Heart right ventricle (tissue), 16 donors: ENCODE data around the gene SELENON. TPM values are rescaled to one million over a fixed set of nuclear protein-coding genes. Genes with fewer than 3 reads are reported as not detected.
A peak's percentile ranks its signal among the peaks of the same experiment; 100 is the strongest.

Experiments used
- ATAC-seq, 8 donors: fragments of 200-7000 bp; cut with Tn5 transposase; one replicate each; pipeline ENCODE4 v1.9.1; 2020; ENCODE audit warnings: mild to moderate bottlenecking in 8 of 8, moderate library complexity in 8 of 8, moderate number of reproducible peaks in 1 of 8
- DNase-seq, 2 donors: peaks; one replicate each; pipeline ENCODE4 v3.0.0-alpha.2; 2020
- H3K27ac ChIP-seq, 10 donors: fragments of 200-600 bp; sonication (generic) in 2 of 10; one replicate each; pipeline versions ENCODE4 v1.5.0 to v1.8.0; 2020 to 2022; ENCODE audit warnings: mild to moderate bottlenecking in 3 of 10
- H3K27me3 ChIP-seq, 7 donors: fragments of 200-600 bp; one replicate each; pipeline ENCODE4 v1.8.0; 2021 to 2022; ENCODE audit warnings: mild to moderate bottlenecking in 2 of 7
- H3K36me3 ChIP-seq, 9 donors: fragments of 200-600 bp; sonication (generic) in 1 of 9; one replicate each; pipeline versions ENCODE4 v1.5.0 to v1.8.0; 2020 to 2022; ENCODE audit warnings: mild to moderate bottlenecking in 2 of 9
- H3K4me1 ChIP-seq, 9 donors: fragments of 200-600 bp; sonication (generic) in 1 of 9; one replicate each; pipeline versions ENCODE4 v1.5.0 to v1.8.0; 2020 to 2022; ENCODE audit warnings: mild to moderate bottlenecking in 4 of 9
- H3K4me3 ChIP-seq, 10 donors: fragments of 200-600 bp; sonication (generic) in 2 of 10; one replicate each; pipeline versions ENCODE4 v1.5.0 to v1.8.0; 2020 to 2022; ENCODE audit warnings: mild to moderate bottlenecking in 7 of 10, moderate library complexity in 2 of 10
- H3K9me3 ChIP-seq, 11 donors: fragments of 200-600 bp in 10 of 11; sonication (generic) in 2 of 11; one replicate each; pipeline versions ENCODE4 v1.5.0 to v1.8.0; 2013 to 2022; ENCODE audit warnings: mild to moderate bottlenecking in 2 of 11, control low read depth in 1 of 11, moderate library complexity in 1 of 11
- CTCF ChIP-seq, 9 donors: fragments of 200-600 bp; sonication (generic) in 2 of 9; IDR thresholded peaks; one replicate each; pipeline versions ENCODE4 v1.5.0 to v1.8.0; 2021 to 2022; ENCODE audit warnings: antibody characterized with exemption in 9 of 9, mild to moderate bottlenecking in 5 of 9, moderate library complexity in 1 of 9
- WGBS, 2 donors: extraction: QIAGEN DNeasy Blood & Tissue Kit; methylation state at CpG; one replicate each; pipeline ENCODE4 v1.1.7; 2013; ENCODE audit warnings: inconsistent platforms in 1 of 2; 5-methylcytosine and 5-hydroxymethylcytosine counted together
- intact Hi-C, 10 donors: fragments of 100-400 bp; cut with DNase I; formaldehyde crosslinking; loops; one replicate each; pipeline versions ENCODE4 v1.11.1 to v1.14.2; 2022
- polyA plus RNA-seq, 2 donors: library from polyadenylated mRNA; stranded (reverse); fragments of 200-250 nt; gene quantifications; one replicate each; pipeline ENCODE4 v1.2.3, GENCODE V29; 2013
- total RNA-seq, 10 donors: library from RNA; stranded (reverse); fragmentation: NEBNext Ultra II Directional in 3 of 10; extraction: Animal tissue kit (Norgen Biotek cat#: 25700) in 3 of 10; gene quantifications; one replicate each; pipeline versions ENCODE4 v1.2.1 to v1.2.4, GENCODE V29; 2021 to 2023
- donor health status: Arrhythmogenic right ventricular cardiomyopathy.
- donor health status: ischemic (EF 13 %, LVEDD 7.1; RV severe dilation, severe dysfunction).
- donor health status: healthy with polysubstance abuse.
- donor health status: DM: no; HTN: yes; CAD: no.
- donor health status: DM: no; HTN: no; CAD: no.
- donor health status: ischemic (EF 25% LVEDD 6.9; RV normal size, moderate dysfunction).
- donor health status: ischemic (EF 25% LVEDD 5.7; RV mildly dilated, moderate dysfunction).
- donor health status: healthy.
- donor health status: DM: yes; HTN: yes; CAD: no.
- donor health status: Ischemic cardiomyopathy.
- donor health status: ischemic (EF 35%, LVEDD 5.7; RV mildly dilated, moderate dysfunction).
- donor health status: nonischemic (EF 11% LVEDD 7.7; RV severe dilation, severe dysfunction).
- donor health status: DM: yes; HTN: yes; CAD: no.
- donor health status: PGD.
- donor health status: ischemic (EF 29% LVEDD 5.4; RV normal size, mild dysfunction).
- donor health status: nonischemic (EF 23%, LVEDD 6.1; RV moderate dilation, normal function).

Gene SELENON
- total and polyA plus RNA-seq, 12 donors: 32.5 to 75.1 (median 44.5) TPM

GRCh38 chr1:25854554-25854953 lies 54.6 kb downstream of the SELENON start:
- DNase-seq: no peak
- Histone ChIP-seq H3K36me3 (no peaks in the 10 kb centered on the region), H3K27me3 (no peaks in the 10 kb centered on the region), H3K4me1 (peaks cover 0 to 11% (median 10%) of the 10 kb centered on the region in 9 donors), H3K9me3 (no peaks in the 10 kb centered on the region), H3K27ac (no peak overlapping the region), H3K4me3 (no peak overlapping the region)
- no peak for ATAC-seq
- TF ChIP-seq CTCF (IDR thresholded peaks at IDR 0.05): no peak
- intact Hi-C loops: no loop called here
- 85 to 87% methylated on average over 2 of the region's 2 CpGs for WGBS, 2 donors

- DNase-seq (no peak), ATAC-seq (no peak)
- no peak overlapping the region for H3K27ac ChIP-seq
- peaks cover 0 to 31% (median 12%) of the 10 kb centered on the region in 9 donors for H3K4me1 ChIP-seq
- no peak overlapping the region for H3K4me3 ChIP-seq
- no peaks in the 10 kb centered on the region for H3K36me3 ChIP-seq
- 91 to 94% methylated on average over 11 of the region's 11 CpGs for WGBS, 2 donors
- no peak for TF ChIP-seq CTCF (IDR thresholded peaks at IDR 0.05)
- H3K27me3 ChIP-seq: no peaks in the 10 kb centered on the region
- intact Hi-C loops: no loop called here
- no peaks in the 10 kb centered on the region for H3K9me3 ChIP-seq
Measured at GRCh38 chr1:25856856-25857255, 56.9 kb downstream of the SELENON start.

- no peak for ATAC-seq
- intact Hi-C loops: no loop called here
- H3K4me1 ChIP-seq: peaks cover 0 to 33% (median 12%) of the 10 kb centered on the region in 9 donors
- peaks cover 0 to 9% (median 0%) of the 10 kb centered on the region in 9 donors for H3K36me3 ChIP-seq
- peak overlapping the region in 8 of 10 donors; percentile 7 to 62 (median 54) for H3K4me3 ChIP-seq
- no peak overlapping the region for H3K27ac ChIP-seq
- no peaks in the 10 kb centered on the region for H3K27me3 ChIP-seq
- WGBS, 2 donors: 53 to 55% methylated on average over 7 of the region's 7 CpGs
- no peak for DNase-seq
- no peaks in the 10 kb centered on the region for H3K9me3 ChIP-seq
- TF ChIP-seq CTCF (IDR thresholded peaks at IDR 0.05): no peak
Measured at GRCh38 chr1:25858494-25858893, 58.5 kb downstream of the SELENON start.

DNA sequence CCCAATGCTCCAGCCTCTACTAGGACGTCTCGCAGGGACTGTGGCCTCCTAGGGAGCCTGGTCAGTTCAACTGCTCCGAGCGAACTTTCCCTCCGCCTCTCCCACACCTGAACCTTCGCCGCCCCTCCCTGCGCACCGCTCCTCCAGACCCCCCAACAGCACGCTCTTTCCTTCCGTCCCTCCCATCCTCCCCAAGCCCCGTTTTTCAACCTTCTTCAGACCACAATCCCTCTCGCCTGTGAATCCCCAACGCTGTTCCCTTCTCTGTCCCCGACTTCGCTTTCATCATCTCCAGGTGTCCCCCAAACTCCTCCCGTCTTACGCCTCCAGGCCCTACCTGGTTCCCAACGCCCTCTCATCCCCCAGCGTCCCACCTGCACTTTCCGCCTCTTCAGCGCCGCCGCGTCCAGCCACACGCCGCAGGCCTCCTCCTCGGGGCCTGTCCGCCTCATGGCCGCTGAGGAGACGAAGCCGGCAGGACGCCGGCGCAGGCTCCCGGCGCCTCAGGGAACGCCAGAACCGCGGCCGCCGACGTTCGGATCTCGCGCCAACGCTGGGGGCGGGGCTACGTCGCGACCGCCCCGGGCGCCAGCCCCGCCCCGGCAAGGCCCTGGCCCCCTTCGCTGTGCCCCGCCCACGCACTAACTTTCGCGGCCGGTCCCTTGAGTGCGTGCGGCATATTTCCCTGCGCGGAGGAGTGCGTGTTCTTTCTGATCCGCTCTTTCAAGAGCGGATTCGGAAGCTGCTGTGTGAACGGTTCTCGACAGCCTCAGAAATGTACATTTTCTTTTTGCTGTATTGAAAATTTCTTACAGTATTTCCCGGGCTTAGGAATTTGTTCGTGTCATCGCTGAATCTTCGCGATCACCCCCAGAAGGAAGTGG lies 59.2 kb downstream of the SELENON start, which contains the start of gene AUNIP:
Gene AUNIP (minus strand): TSS at position 552 of the 884 bp plus-strand sequence. CDS start 100 bp downstream, at position 452.
- H3K36me3 ChIP-seq: peaks cover 0 to 9% (median 0%) of the 10 kb centered on the region in 9 donors
- H3K9me3 ChIP-seq: no peaks in the 10 kb centered on the region
- peaks cover 0 to 33% (median 12%) of the 10 kb centered on the region in 9 donors for H3K4me1 ChIP-seq
- H3K27me3 ChIP-seq: no peaks in the 10 kb centered on the region
- intact Hi-C loops: no loop called here
- peak within 1 kb of the TSS; percentile 7 to 62 (median 53) for H3K4me3 ChIP-seq
- peak; percentile 96 to 98 (median 97) for ATAC-seq
- DNase-seq: peak; percentile 87 to 89
- peak within 1 kb of the TSS in 9 of 10 donors; percentile 36 to 88 (median 61) for H3K27ac ChIP-seq
- WGBS, 2 donors: 1 to 2% methylated on average over 77 of the region's 77 CpGs
- TF ChIP-seq CTCF (IDR thresholded peaks at IDR 0.05): peak in 1 of 9 donors; percentile 6
